ENCODE measurements around the gene NPAS3. TPM values are rescaled to one million over a fixed set of nuclear protein-coding genes. Genes with fewer than 3 reads are reported as not detected.

The NPAS3 gene
- total and polyA plus RNA-seq, 4 donors = 0.07 to 0.09 (median 0.08) TPM; not detected in 1

DNA sequence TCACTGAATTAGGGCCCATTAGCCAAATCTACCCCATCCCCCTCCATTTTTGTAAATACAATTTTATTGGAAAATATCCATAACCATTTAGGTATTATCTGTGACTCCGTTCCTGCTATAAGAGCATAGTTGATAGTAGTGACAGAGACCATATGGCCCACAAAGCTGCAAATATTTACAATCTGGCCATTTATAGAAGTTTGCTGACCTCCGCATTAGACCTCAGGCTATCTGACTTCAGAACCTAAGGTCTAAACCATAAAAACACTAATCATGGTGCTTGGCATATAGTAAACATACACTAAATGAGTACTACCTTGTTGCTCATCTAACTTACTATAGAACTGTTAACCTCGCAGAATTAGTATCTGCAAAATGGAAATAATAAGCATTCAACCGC lies 124.8 kb downstream of the NPAS3 start:
- H3K9me3 ChIP-seq (ENCODE audit: control insufficient read depth in 4 of 4, low read length in 3 of 4) = no peaks in the 10 kb centered on the region
- no peak for TF ChIP-seq HNF4G (IDR thresholded peaks at IDR 0.05)
- TF ChIP-seq, protein P1, sequence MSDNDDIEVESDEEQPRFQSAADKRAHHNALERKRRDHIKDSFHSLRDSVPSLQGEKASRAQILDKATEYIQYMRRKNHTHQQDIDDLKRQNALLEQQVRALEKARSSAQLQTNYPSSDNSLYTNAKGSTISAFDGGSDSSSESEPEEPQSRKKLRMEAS (IDR thresholded peaks at IDR 0.05) = no peak
- no peak for TF ChIP-seq YY1 (IDR thresholded peaks at IDR 0.05)
- TF ChIP-seq, protein P2, sequence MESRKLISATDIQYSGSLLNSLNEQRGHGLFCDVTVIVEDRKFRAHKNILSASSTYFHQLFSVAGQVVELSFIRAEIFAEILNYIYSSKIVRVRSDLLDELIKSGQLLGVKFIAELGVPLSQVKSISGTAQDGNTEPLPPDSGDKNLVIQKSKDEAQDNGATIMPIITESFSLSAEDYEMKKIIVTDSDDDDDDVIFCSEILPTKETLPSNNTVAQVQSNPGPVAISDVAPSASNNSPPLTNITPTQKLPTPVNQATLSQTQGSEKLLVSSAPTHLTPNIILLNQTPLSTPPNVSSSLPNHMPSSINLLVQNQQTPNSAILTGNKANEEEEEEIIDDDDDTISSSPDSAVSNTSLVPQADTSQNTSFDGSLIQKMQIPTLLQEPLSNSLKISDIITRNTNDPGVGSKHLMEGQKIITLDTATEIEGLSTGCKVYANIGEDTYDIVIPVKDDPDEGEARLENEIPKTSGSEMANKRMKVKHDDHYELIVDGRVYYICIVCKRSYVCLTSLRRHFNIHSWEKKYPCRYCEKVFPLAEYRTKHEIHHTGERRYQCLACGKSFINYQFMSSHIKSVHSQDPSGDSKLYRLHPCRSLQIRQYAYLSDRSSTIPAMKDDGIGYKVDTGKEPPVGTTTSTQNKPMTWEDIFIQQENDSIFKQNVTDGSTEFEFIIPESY (IDR thresholded peaks at IDR 0.05) = no peak
- no peak for TF ChIP-seq JUND (IDR thresholded peaks at IDR 0.05)
- TF ChIP-seq, protein P3, sequence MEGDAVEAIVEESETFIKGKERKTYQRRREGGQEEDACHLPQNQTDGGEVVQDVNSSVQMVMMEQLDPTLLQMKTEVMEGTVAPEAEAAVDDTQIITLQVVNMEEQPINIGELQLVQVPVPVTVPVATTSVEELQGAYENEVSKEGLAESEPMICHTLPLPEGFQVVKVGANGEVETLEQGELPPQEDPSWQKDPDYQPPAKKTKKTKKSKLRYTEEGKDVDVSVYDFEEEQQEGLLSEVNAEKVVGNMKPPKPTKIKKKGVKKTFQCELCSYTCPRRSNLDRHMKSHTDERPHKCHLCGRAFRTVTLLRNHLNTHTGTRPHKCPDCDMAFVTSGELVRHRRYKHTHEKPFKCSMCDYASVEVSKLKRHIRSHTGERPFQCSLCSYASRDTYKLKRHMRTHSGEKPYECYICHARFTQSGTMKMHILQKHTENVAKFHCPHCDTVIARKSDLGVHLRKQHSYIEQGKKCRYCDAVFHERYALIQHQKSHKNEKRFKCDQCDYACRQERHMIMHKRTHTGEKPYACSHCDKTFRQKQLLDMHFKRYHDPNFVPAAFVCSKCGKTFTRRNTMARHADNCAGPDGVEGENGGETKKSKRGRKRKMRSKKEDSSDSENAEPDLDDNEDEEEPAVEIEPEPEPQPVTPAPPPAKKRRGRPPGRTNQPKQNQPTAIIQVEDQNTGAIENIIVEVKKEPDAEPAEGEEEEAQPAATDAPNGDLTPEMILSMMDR (IDR thresholded peaks at IDR 0.05; ENCODE audit: low read depth, low read length, missing input control) = no peak
- no peak for TF ChIP-seq RXRA (IDR thresholded peaks at IDR 0.05)
- no peak for TF ChIP-seq TAF1 (conservative IDR thresholded peaks at IDR 0.05)
- TF ChIP-seq ATF3 (IDR thresholded peaks at IDR 0.05) = no peak
- no peak for TF ChIP-seq EGR1 (IDR thresholded peaks at IDR 0.05; ENCODE audit: low read depth in 2 of 2)
- TF ChIP-seq NR2F2 (IDR thresholded peaks at IDR 0.05) = no peak
- TF ChIP-seq FOXA2 (IDR thresholded peaks at IDR 0.05) = no peak
- TF ChIP-seq FOXA1 (IDR thresholded peaks at IDR 0.05) = no peak
- TF ChIP-seq RAD21 (IDR thresholded peaks at IDR 0.05) = no peak
- TF ChIP-seq HNF4A (conservative IDR thresholded peaks at IDR 0.05) = no peak
- TF ChIP-seq GABPA (IDR thresholded peaks at IDR 0.05 in 1 of 2, conservative IDR thresholded peaks at IDR 0.05 in 1 of 2) = no peak
- no peak for TF ChIP-seq SP1 (IDR thresholded peaks at IDR 0.05)
- TF ChIP-seq, protein P4, sequence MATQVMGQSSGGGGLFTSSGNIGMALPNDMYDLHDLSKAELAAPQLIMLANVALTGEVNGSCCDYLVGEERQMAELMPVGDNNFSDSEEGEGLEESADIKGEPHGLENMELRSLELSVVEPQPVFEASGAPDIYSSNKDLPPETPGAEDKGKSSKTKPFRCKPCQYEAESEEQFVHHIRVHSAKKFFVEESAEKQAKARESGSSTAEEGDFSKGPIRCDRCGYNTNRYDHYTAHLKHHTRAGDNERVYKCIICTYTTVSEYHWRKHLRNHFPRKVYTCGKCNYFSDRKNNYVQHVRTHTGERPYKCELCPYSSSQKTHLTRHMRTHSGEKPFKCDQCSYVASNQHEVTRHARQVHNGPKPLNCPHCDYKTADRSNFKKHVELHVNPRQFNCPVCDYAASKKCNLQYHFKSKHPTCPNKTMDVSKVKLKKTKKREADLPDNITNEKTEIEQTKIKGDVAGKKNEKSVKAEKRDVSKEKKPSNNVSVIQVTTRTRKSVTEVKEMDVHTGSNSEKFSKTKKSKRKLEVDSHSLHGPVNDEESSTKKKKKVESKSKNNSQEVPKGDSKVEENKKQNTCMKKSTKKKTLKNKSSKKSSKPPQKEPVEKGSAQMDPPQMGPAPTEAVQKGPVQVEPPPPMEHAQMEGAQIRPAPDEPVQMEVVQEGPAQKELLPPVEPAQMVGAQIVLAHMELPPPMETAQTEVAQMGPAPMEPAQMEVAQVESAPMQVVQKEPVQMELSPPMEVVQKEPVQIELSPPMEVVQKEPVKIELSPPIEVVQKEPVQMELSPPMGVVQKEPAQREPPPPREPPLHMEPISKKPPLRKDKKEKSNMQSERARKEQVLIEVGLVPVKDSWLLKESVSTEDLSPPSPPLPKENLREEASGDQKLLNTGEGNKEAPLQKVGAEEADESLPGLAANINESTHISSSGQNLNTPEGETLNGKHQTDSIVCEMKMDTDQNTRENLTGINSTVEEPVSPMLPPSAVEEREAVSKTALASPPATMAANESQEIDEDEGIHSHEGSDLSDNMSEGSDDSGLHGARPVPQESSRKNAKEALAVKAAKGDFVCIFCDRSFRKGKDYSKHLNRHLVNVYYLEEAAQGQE (IDR thresholded peaks at IDR 0.05) = no peak

More for the DNA sequence above, 124.8 kb downstream of the NPAS3 start:
- Histone ChIP-seq H3K4me1 (ENCODE audit: control insufficient read depth in 4 of 4, insufficient read depth in 4 of 4, low read length in 3 of 4) (no peaks in the 10 kb centered on the region), H3K27me3 (ENCODE audit: control insufficient read depth in 4 of 4, insufficient read depth in 4 of 4, low read length in 3 of 4) (no peaks in the 10 kb centered on the region), H3K4me3 (ENCODE audit: low read depth in 1 of 3, low read length in 3 of 3) (no peak overlapping the region), H3K36me3 (ENCODE audit: control insufficient read depth in 4 of 4, insufficient read depth in 3 of 4, low read depth in 1 of 4, low read length in 3 of 4) (no peaks in the 10 kb centered on the region), H3K9ac (ENCODE audit: low read depth in 1 of 2, low read length in 2 of 2) (no peak overlapping the region), H3K27ac (ENCODE audit: low read depth in 1 of 2, low read length in 2 of 2) (no peak overlapping the region)
- no peak for DNase-seq (ENCODE audit: low spot score)
- 91% methylated on average over 4 of the region's 4 CpGs for WGBS

Measured in liver (tissue), 9 donors.